ENCODE measurements around the gene ACACB. TPM values are rescaled to one million over a fixed set of nuclear protein-coding genes. Genes with fewer than 3 reads are reported as not detected.

ACACB gene
- total RNA-seq, 2 experiments from 2014 or later, result 21.4 to 23.2 TPM

Other genes starting within 250 kb of the ACACB start
- not detected for gene DAO, start 236.5 kb upstream of the ACACB start, total RNA-seq
- gene SVOP, start 95.5 kb upstream of the ACACB start, total RNA-seq, result not detected
- gene USP30, start 64.0 kb upstream of the ACACB start, total RNA-seq, result 10 to 100 TPM in 1 of 2 experiments, 1 to 10 TPM in 1; 9.9 to 10.2 TPM
- 10 to 100 TPM; 13.0 to 15.2 TPM for gene ALKBH2, start 23.1 kb upstream of the ACACB start, total RNA-seq
- 10 to 100 TPM; 47.4 to 54.7 TPM for gene UNG, start 19.0 kb upstream of the ACACB start, total RNA-seq
- not detected for gene FOXN4, start 192.7 kb downstream of the ACACB start, total RNA-seq
- not detected for gene MYO1H, start 231.3 kb downstream of the ACACB start, total RNA-seq

All from activated naive CD8-positive, alpha-beta T cell treated with anti-CD3 and anti-CD28 coated beads, Interleukin-2, amount 10 ng/mL, durations not matched to agents 7 days and 5 days (primary cell).